Testis (tissue), 3 donors: ENCODE results near the gene ARRDC3. TPM values are rescaled to one million over a fixed set of nuclear protein-coding genes. Genes with fewer than 3 reads are reported as not detected.

Experiments used
- DNase-seq: peaks from one replicate; pipeline ENCODE4 v3.0.0-alpha.2; 2019
- H3K27ac ChIP-seq, 2 donors: fragments of 200-600 bp; sonication (generic); one replicate each; pipeline ENCODE4 v1.5.1; 2019
- H3K27me3 ChIP-seq: fragments of 200-600 bp; sonication (generic); one replicate; pipeline ENCODE4 v1.5.1; 2019
- H3K36me3 ChIP-seq: fragments of 200-600 bp; sonication (generic); one replicate; pipeline ENCODE4 v1.5.1; 2017; ENCODE audit warnings: low read depth; ENCODE audit errors: missing control alignments
- H3K4me1 ChIP-seq: fragments of 200-600 bp; sonication (generic); one replicate; pipeline ENCODE4 v1.5.1; 2019
- H3K4me3 ChIP-seq, 2 donors: fragments of 200-600 bp; sonication (generic); one replicate each; pipeline ENCODE4 v1.5.1; 2017 to 2019
- H3K9me3 ChIP-seq: fragments of 200-600 bp; sonication (generic); one replicate; pipeline ENCODE4 v1.5.1; 2017
- CTCF ChIP-seq, 3 experiments: fragments of 450-650 bp in 2 of 3; fragments of 200-600 bp in 1 of 3; sonication (generic) in 1 of 3; IDR thresholded peaks; one replicate each; pipeline ENCODE4 v1.5.1; 2016 to 2019; ENCODE audit warnings: antibody characterized with exemption in 3 of 3, mild to moderate bottlenecking in 2 of 3, moderate library complexity in 1 of 3
- POLR2A ChIP-seq: fragments of 450-650 bp; IDR thresholded peaks from one replicate; pipeline ENCODE4 v1.6.1; 2017; ENCODE audit warnings: antibody characterized with exemption, mild to moderate bottlenecking, moderate library complexity
- WGBS, 2 donors: methylation state at CpG; one replicate each; pipeline ENCODE4 v1.1.5; 2018; 5-methylcytosine and 5-hydroxymethylcytosine counted together
- intact Hi-C: fragments of 100-400 bp; cut with DNase I; formaldehyde crosslinking; loops from one replicate; pipeline ENCODE4 v1.15.1; 2023; ENCODE audit warnings: low total_unique reads
- polyA plus RNA-seq: library from polyadenylated mRNA; stranded (reverse); fragments of 350-450 nt; fragmentation: Illumina TruSeq; extraction: RNeasy Lipid Tissue Mini Kit (QIAGEN cat#74804); gene quantifications from one replicate; pipeline ENCODE4 v1.2.3, GENCODE V29; 2014; ENCODE audit warnings: low read depth, low replicate concordance; ENCODE audit not compliant: insufficient read depth
- total RNA-seq, 2 donors: library from RNA; depleted of rRNA; stranded (reverse); fragments of >200 nt; gene quantifications; one replicate each; pipeline ENCODE4 v1.2.3, GENCODE V29; 2016

The ARRDC3 gene
- total and polyA plus RNA-seq, 3 donors from 2014 or later = 30.5 to 53.4 (median 47.6) TPM

- 76 to 77% methylated on average over 1 of the region's 1 CpG for WGBS, 2 donors
- no peaks in the 10 kb centered on the region for H3K27me3 ChIP-seq
- peaks cover 3% of the 10 kb centered on the region for H3K36me3 ChIP-seq
- intact Hi-C loops = no loop called here
- TF ChIP-seq CTCF (IDR thresholded peaks at IDR 0.05) (no peak), POLR2A (no peak)
- H3K27ac ChIP-seq = no peak overlapping the region
- H3K4me3 ChIP-seq = no peak overlapping the region
- H3K4me1 ChIP-seq = peaks cover 5% of the 10 kb centered on the region
- no peaks in the 10 kb centered on the region for H3K9me3 ChIP-seq
- DNase-seq = no peak
Observed at GRCh38 chr5:91373006-91373405, 10.1 kb downstream of the ARRDC3 start.

GRCh38 chr5:91369480-91369879, 13.6 kb downstream of the ARRDC3 start:
- peaks cover 3% of the 10 kb centered on the region for H3K36me3 ChIP-seq
- H3K27ac ChIP-seq = no peak overlapping the region
- no peak overlapping the region for H3K4me3 ChIP-seq
- 50 to 67% methylated on average over 1 of the region's 1 CpG for WGBS, 2 donors
- H3K27me3 ChIP-seq = no peaks in the 10 kb centered on the region
- TF ChIP-seq CTCF (IDR thresholded peaks at IDR 0.05) = no peak
- TF ChIP-seq POLR2A = no peak
- intact Hi-C loops = no loop called here
- no peaks in the 10 kb centered on the region for H3K9me3 ChIP-seq
- no peak for DNase-seq
- H3K4me1 ChIP-seq = peaks cover 5% of the 10 kb centered on the region

- no peak overlapping the region for H3K4me3 ChIP-seq
- no peaks in the 10 kb centered on the region for H3K27me3 ChIP-seq
- 94% methylated on average over 8 of the region's 8 CpGs for WGBS, 2 donors
- no peak for DNase-seq
- no peaks in the 10 kb centered on the region for H3K9me3 ChIP-seq
- H3K4me1 ChIP-seq = peaks cover 5% of the 10 kb centered on the region
- TF ChIP-seq POLR2A = no peak
- no peak for TF ChIP-seq CTCF (IDR thresholded peaks at IDR 0.05)
- H3K36me3 ChIP-seq = peaks cover 3% of the 10 kb centered on the region
- H3K27ac ChIP-seq = no peak overlapping the region
- intact Hi-C loops = no loop called here
Observed at GRCh38 chr5:91367908-91368648, 15.0 kb downstream of the ARRDC3 start.

GRCh38 chr5:91367344-91367743, 15.8 kb downstream of the ARRDC3 start:
- no peaks in the 10 kb centered on the region for H3K9me3 ChIP-seq
- no peak overlapping the region for H3K4me3 ChIP-seq
- H3K36me3 ChIP-seq = no peaks in the 10 kb centered on the region
- TF ChIP-seq POLR2A (no peak), CTCF (IDR thresholded peaks at IDR 0.05) (no peak)
- no peak overlapping the region for H3K27ac ChIP-seq
- H3K27me3 ChIP-seq = no peaks in the 10 kb centered on the region
- intact Hi-C loops = no loop called here
- no peak for DNase-seq
- H3K4me1 ChIP-seq = no peaks in the 10 kb centered on the region

GRCh38 chr5:91366551-91366950, 16.6 kb downstream of the ARRDC3 start:
- Histone ChIP-seq H3K36me3 (no peaks in the 10 kb centered on the region), H3K27me3 (no peaks in the 10 kb centered on the region), H3K27ac (no peak overlapping the region), H3K4me3 (no peak overlapping the region), H3K4me1 (no peaks in the 10 kb centered on the region), H3K9me3 (no peaks in the 10 kb centered on the region)
- WGBS, 2 donors = 93 to 97% methylated on average over 1 of the region's 1 CpG
- no peak for DNase-seq
- intact Hi-C loops = no loop called here
- TF ChIP-seq POLR2A = no peak
- TF ChIP-seq CTCF (IDR thresholded peaks at IDR 0.05) = no peak
